GM12864 (cell line): Measurements from ENCODE around the gene SPNS2.

Experiments used
- DNase-seq: peaks from one replicate; pipeline ENCODE4 v3.0.0-alpha.2; 2011; ENCODE audit warnings: low read depth
- H3K4me3 ChIP-seq: 2 replicates; pipeline ENCODE4 v1.5.1; 2011; ENCODE audit warnings: mild to moderate bottlenecking, low read depth, low read length, control low read depth
- TF ChIP-seq, protein P1 (sequence below): IDR thresholded peaks from 2 replicates; pipeline ENCODE4 v1.5.1; 2011; ENCODE audit warnings: low read depth, mild to moderate bottlenecking, moderate library complexity, low read length, control low read depth, inconsistent platforms; ENCODE audit errors: missing control alignments

SPNS2 gene

DNA sequence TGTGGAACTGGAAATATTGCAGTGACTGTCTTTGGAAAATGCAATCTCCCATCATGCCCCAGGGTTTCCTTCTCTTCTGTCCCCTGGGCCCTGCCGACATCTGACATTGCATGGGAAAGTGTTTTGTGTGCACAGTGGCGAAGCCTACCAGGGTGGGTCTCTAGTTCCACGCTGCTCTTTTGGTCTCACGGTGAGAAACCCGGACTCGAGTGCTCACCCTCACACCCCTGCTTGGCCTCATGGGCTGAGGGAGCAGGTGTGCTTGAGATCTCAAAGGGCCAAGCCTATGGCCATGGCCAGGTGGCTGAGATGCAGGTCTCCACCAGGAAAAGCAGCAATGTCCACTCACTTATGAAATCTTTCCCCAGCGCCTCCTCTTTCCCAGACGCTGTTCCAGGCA, 32.9 kb upstream of the SPNS2 start:
- H3K4me3 ChIP-seq, result no peak overlapping the region
- DNase-seq, result no peak
- TF ChIP-seq, protein P1, sequence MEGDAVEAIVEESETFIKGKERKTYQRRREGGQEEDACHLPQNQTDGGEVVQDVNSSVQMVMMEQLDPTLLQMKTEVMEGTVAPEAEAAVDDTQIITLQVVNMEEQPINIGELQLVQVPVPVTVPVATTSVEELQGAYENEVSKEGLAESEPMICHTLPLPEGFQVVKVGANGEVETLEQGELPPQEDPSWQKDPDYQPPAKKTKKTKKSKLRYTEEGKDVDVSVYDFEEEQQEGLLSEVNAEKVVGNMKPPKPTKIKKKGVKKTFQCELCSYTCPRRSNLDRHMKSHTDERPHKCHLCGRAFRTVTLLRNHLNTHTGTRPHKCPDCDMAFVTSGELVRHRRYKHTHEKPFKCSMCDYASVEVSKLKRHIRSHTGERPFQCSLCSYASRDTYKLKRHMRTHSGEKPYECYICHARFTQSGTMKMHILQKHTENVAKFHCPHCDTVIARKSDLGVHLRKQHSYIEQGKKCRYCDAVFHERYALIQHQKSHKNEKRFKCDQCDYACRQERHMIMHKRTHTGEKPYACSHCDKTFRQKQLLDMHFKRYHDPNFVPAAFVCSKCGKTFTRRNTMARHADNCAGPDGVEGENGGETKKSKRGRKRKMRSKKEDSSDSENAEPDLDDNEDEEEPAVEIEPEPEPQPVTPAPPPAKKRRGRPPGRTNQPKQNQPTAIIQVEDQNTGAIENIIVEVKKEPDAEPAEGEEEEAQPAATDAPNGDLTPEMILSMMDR, result no peak

DNA sequence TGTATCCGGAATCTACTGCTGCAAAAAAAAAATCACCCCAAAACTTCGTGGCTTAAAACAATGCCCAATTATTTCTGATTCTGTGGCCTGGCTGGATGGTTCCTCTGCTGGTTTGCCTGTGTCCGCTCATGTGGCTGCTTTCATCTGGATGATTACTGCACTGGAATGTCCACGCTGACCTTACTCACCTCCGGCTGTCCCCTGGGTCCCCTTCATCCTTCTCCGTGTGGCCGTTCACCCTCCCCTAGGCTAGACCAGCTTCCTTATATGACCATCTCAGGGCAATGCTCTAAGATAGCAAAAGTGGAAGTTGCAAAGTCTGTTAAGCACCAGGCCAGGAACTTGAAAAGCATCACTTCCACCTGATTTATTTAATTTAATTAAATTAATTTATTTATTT, 31.4 kb upstream of the SPNS2 start:
- no peak overlapping the region for H3K4me3 ChIP-seq
- TF ChIP-seq, protein P1, result no peak

DNA sequence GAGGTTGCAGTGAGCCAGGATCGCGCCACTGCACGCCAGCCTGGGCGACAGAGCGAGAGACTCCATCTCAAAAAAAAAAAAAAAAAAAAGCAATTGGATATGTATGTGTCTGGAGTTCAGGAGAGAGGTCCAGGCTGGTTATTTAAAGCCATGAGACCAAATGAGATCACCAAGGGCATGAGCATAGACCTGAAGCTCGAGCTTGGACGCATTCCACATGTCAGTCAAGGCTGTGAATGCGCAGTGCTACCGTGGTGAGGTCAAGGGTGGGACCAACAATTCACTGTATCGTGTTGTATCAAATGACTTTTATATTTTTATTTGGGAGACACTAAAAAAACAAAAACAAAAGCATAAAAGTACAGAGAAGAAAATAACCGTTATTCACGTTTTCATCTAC, 29.1 kb upstream of the SPNS2 start:
- TF ChIP-seq, protein P1, result no peak
- no peak overlapping the region for H3K4me3 ChIP-seq
- DNase-seq, result no peak

More for the DNA sequence above, 31.4 kb upstream of the SPNS2 start:
- DNase-seq, result no peak

DNA sequence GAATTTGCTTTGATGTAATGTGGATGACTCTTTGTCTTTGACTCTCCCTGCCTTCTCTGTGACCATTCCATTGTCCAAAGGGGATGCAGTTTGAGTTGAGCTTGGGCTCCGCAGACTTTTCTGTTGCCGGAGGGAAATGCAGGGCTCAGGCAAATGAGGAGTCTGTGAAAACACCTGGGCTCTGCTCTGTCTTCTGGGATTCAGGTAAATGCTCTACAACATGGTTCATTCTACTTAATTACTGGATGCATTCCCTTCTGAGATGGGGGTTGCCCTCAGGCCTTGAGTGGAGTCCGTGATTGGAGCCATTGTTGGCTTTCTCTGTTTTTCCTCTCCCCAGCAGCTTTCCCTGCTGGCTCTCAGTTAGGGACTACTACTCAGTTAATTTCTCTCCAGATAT, 26.4 kb upstream of the SPNS2 start:
- no peak overlapping the region for H3K4me3 ChIP-seq
- TF ChIP-seq, protein P1, result no peak
- no peak for DNase-seq

DNA sequence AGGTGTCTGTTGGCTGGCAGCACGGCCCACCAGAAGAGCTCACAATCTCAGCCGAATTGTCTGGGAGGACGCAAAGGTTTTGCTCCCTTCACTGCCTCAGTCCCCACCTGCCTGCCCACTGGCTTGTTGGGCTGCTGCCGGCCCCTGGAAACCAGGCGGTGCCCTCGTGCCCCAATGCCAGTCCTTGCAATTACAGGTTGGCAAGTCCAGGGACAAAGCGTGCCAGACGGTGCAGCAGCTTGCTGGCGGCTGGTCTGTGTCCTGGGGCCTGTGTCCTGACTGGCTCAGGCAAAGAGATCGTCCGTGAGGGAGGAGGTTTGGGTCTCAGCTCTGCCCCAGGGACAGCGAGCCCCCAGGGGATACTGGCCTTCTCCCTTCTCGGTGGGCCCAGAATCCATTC, 24.6 kb upstream of the SPNS2 start:
- H3K4me3 ChIP-seq, result no peak overlapping the region
- TF ChIP-seq, protein P1, result no peak
- DNase-seq, result no peak

DNA sequence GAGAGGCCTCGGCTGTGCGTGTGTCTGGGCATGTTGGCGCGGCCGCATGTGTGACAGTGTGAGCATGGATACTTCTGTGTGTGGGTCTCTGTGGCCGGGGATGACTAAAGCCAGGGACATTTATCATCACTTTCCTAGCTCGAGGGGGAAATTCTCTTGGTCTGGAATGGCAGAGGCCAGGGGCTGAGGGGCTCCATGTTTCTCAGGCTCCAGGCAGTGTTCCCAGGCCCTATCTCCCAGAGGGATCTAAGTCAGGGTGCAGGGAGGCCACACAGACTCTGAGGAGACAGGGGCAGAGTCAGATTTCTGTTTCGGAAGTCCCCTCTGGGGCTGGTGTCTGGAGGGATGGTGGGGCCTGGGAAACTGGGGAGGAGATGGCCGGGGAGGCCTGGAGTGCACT, 23.7 kb upstream of the SPNS2 start:
- DNase-seq, result no peak
- TF ChIP-seq, protein P1, result no peak
- no peak overlapping the region for H3K4me3 ChIP-seq

DNA sequence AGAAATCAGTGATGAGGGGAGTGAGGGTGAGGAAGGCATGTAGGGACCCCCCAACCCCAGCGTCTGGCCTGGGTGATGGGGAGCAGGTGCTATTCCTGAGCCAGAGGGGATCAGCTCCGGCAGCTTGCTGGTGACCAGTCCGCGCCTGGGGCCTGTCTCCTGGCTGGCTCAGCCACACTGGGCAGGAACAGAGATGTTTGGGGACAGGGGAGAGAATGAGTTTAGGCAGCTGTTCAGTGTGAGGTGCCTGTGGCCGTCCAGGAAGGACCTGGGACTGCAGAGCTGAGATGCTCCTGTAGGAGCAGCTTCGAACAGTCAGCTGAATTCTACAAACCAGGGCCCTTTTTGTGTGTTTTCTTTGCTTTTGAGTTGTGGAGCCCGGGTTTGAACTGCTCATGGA, 23.2 kb upstream of the SPNS2 start:
- H3K4me3 ChIP-seq, result no peak overlapping the region

More for the DNA sequence above, 23.2 kb upstream of the SPNS2 start:
- TF ChIP-seq, protein P1, result no peak
- no peak for DNase-seq
